ENCODE data around the gene CNOT11. TPM values are rescaled to one million over a fixed set of nuclear protein-coding genes. Genes with fewer than 3 reads are reported as not detected.
"Not testable (repeated sequence)": the region's sequence is repeated elsewhere in the genome, so short reads cannot be mapped to it uniquely, and the experiment has no call there.

The CNOT11 gene
- total RNA-seq, 2 donors from 2014 or later = 41.0 to 41.4 TPM

DNA sequence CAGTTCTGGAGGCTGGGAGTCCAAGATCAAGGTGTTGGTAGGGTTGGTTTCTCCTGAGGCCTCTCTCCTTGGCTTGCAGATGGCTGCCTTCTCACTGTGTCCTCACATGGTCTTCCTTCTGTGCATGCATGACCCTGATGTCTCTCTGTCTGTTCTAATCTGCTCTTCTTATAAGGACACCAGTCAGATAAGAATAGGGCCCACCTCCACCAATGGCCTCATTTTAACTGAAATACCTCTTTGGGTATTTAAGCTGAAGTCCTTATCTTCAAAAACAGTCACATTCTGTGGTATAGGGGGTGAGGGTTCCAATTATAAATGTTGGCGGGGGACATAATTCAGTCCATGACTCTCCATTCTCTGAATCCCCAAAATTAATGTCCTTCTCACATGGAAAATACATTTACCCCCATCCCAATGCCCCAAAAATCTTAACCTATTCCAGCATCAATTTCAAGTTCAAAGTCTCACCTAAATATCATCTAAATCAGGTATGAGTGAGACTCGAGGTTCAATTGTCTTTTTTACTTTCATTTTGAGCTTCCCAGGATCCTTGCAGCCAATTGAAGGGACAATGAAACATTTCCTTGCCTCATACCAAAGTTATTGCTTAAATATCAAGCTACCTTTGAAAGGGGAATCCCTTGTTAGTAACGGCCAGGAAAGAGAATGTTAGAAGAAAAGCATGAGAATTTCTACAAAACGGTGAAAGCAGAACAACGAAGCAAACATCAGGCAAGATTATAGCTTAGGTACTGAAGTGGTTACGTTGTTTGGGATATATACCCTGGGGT, 20.6 kb upstream of the CNOT11 start:
- TF ChIP-seq POLR2A (IDR thresholded peaks at IDR 0.05) = no peak
- TF ChIP-seq CTCF (IDR thresholded peaks at IDR 0.05) = no peak
- TF ChIP-seq POLR2AphosphoS5 (IDR thresholded peaks at IDR 0.05) = no peak
- Histone ChIP-seq H3K4me1 (replicated peaks) (peaks cover 3% of the 10 kb centered on the region), H3K9me3 (no peaks in the 10 kb centered on the region), H3K27me3 (replicated peaks; ENCODE audit: insufficient read depth) (no peaks in the 10 kb centered on the region), H3K4me3 (no peak overlapping the region), H3K27ac (no peak overlapping the region), H3K36me3 (no peaks in the 10 kb centered on the region)
- 72% methylated on average over 6 of the region's 6 CpGs for WGBS
- intact Hi-C loops (cut with DNase I) = no loop called here
- DNase-seq (ENCODE audit: low spot score) = no peak

DNA sequence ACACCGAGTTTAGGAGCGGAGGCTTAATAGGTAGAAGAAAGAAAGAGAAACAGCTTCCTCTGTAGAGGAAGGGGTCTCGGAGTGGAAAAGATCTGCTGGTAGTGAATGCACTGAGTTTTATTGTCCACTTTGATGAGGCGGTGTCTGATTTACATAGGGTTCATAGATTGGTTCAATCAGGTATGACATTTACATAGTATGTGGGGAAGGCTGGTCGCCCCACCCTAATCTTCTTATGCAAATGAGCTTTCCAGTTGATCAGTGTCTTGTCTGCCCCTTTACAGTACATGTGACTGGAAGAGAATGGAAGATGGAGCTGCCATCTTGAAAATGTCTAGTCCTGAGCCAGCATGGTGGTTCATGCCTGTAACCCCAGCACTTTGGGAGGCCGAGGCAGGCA, 19.9 kb upstream of the CNOT11 start:
- Histone ChIP-seq H3K36me3 (no peaks in the 10 kb centered on the region), H3K4me3 (no peak overlapping the region), H3K27me3 (replicated peaks; ENCODE audit: insufficient read depth) (no peaks in the 10 kb centered on the region), H3K9me3 (no peaks in the 10 kb centered on the region), H3K4me1 (replicated peaks) (peaks cover 7% of the 10 kb centered on the region), H3K27ac (no peak overlapping the region)
- 87% methylated on average over 6 of the region's 6 CpGs for WGBS
- TF ChIP-seq CTCF (IDR thresholded peaks at IDR 0.05) (no peak), POLR2AphosphoS5 (IDR thresholded peaks at IDR 0.05) (no peak), POLR2A (IDR thresholded peaks at IDR 0.05) (no peak)
- no peak for DNase-seq (ENCODE audit: low spot score)
- intact Hi-C loops (cut with DNase I) = no loop called here

GRCh38 chr2:101234169-101234938, 18.3 kb upstream of the CNOT11 start:
- H3K27me3 ChIP-seq (replicated peaks; ENCODE audit: insufficient read depth) = no peaks in the 10 kb centered on the region
- H3K27ac ChIP-seq = peak overlapping the region in 1 of 2 donors; percentile 33
- H3K9me3 ChIP-seq = no peaks in the 10 kb centered on the region
- TF ChIP-seq POLR2AphosphoS5 (IDR thresholded peaks at IDR 0.05) = no peak
- TF ChIP-seq CTCF (IDR thresholded peaks at IDR 0.05) = no peak
- TF ChIP-seq POLR2A (IDR thresholded peaks at IDR 0.05) = no peak
- 73% methylated on average over 12 of the region's 12 CpGs for WGBS
- no peaks in the 10 kb centered on the region for H3K36me3 ChIP-seq
- DNase-seq (ENCODE audit: low spot score) = no peak
- intact Hi-C loops (cut with DNase I) = no loop called here
- peaks cover 14% of the 10 kb centered on the region for H3K4me1 ChIP-seq (replicated peaks)
- H3K4me3 ChIP-seq = no peak overlapping the region

DNA sequence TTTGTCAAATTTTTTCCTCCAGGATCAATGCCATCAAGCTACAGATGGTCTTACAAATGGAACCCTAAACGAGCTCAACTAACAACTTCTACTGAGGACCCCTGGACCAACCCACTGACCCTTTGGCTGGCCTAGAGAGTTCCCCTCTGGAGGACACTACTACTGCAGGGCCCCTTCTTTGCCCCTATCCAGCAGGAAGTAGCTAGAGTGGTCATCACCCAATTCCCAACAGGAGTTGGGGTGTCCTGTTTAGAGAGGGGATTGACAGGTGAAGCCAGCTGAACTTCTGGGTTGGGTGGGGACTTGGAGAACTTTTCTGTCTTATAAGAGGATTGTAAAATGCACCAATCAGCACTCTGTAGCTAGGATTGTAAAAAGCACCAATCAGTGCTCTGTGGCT, 16.7 kb upstream of the CNOT11 start:
- Histone ChIP-seq H3K27ac (peak overlapping the region; percentile 33 to 87), H3K4me1 (replicated peaks) (peaks cover 19% of the 10 kb centered on the region)
- H3K9me3 ChIP-seq; intact Hi-C loops (cut with DNase I); H3K27me3 ChIP-seq (replicated peaks; ENCODE audit: insufficient read depth); H3K4me3 ChIP-seq; H3K36me3 ChIP-seq; DNase-seq (ENCODE audit: low spot score): not testable (repeated sequence)
- 83% methylated on average over 1 of the region's 1 CpG for WGBS

DNA sequence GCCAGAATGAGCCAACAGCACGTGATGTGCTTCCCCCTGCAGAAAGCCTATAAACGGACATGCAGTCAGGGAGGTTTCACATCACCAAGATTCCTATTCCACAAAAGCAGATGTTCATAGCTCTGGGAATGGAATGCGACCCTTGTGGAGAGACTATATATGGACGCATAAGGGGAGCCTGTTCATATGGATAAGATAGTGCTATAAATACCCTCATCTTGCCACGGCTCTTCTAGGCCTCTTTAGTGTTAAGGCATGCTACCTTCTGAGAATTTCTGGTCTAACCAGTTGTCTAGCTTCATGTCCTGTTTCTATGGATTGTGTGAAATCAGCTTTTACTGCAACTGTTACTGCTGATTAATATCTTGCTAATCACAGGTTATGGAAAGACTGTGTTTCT, 14.7 kb upstream of the CNOT11 start:
- 31% methylated on average over 5 of the region's 5 CpGs for WGBS
- H3K27me3 ChIP-seq (replicated peaks; ENCODE audit: insufficient read depth); H3K4me3 ChIP-seq; H3K9me3 ChIP-seq; intact Hi-C loops (cut with DNase I); H3K36me3 ChIP-seq; DNase-seq (ENCODE audit: low spot score): not testable (repeated sequence)
- TF ChIP-seq POLR2AphosphoS5 (IDR thresholded peaks at IDR 0.05) = peak; percentile 51
- Histone ChIP-seq H3K27ac (peak overlapping the region; percentile 55 to 87), H3K4me1 (replicated peaks) (peaks cover 19% of the 10 kb centered on the region)
